WERI-Rb-1 (cell line): ENCODE results near the gene TMEM101.
"Not testable (repeated sequence)": the region's sequence is repeated elsewhere in the genome, so short reads cannot be mapped to it uniquely, and the experiment has no call there.

Experiments
- DNase-seq: peaks from one replicate; pipeline ENCODE4 v3.0.0-alpha.2; 2020
- H3K27ac ChIP-seq: fragments of 250-450 bp; sonication (Bioruptor Pico); 2 replicates; pipeline ENCODE4 v1.5.1; 2020; ENCODE audit warnings: mild to moderate bottlenecking, moderate library complexity
- H3K27me3 ChIP-seq: fragments of 250-450 bp; sonication (Bioruptor Pico); 2 replicates; pipeline ENCODE4 v1.5.1; 2021; ENCODE audit warnings: mild to moderate bottlenecking, low read depth, moderate library complexity; ENCODE audit not compliant: insufficient read depth, severe bottlenecking
- H3K36me3 ChIP-seq: fragments of 250-450 bp; sonication (Bioruptor Pico); 2 replicates; pipeline ENCODE4 v1.5.1; 2020; ENCODE audit warnings: mild to moderate bottlenecking, moderate library complexity
- H3K4me3 ChIP-seq: 2 replicates; pipeline ENCODE4 v1.5.1; 2011; ENCODE audit warnings: low read depth, mild to moderate bottlenecking, control low read depth, low read length
- H3K9me3 ChIP-seq: fragments of 250-450 bp; sonication (Bioruptor Pico); 2 replicates; pipeline ENCODE4 v1.5.1; 2021; ENCODE audit warnings: mild to moderate bottlenecking, moderate library complexity; ENCODE audit not compliant: severe bottlenecking
- CTCF ChIP-seq: IDR thresholded peaks from 2 replicates; pipeline ENCODE4 v1.5.1; 2011; ENCODE audit warnings: low read depth, mild to moderate bottlenecking, control low read depth, inconsistent platforms, low read length

The TMEM101 gene

DNA sequence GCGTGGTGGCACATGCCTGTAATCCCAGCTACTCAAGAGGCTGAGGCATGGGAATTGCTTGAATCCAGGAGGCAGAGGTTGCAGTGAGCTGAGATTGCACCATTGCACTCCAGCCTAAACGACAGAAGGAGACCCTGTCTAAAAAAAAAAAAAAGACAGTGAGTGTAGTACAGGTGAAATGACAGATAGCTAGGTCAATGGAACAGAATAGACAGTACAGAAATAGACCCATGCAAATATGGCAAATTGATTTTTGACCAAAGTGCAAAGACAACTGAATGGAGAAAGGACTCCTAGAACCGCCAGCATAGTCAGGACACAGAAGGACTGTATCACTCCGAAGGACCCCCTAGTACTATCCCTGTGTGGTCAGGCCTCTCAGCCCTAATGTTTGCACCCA, 44.4 kb downstream of the TMEM101 start:
- Histone ChIP-seq H3K36me3 (no peaks in the 10 kb centered on the region), H3K9me3 (peaks cover 2% of the 10 kb centered on the region), H3K27ac (no peak overlapping the region), H3K27me3 (no peaks in the 10 kb centered on the region), H3K4me3 (no peak overlapping the region)
- DNase-seq = no peak
- no peak for TF ChIP-seq CTCF

GRCh38 chr17:43967251-43967875, 47.4 kb downstream of the TMEM101 start:
- no peak for TF ChIP-seq CTCF
- H3K4me3 ChIP-seq = no peak overlapping the region
- no peak for DNase-seq

DNA sequence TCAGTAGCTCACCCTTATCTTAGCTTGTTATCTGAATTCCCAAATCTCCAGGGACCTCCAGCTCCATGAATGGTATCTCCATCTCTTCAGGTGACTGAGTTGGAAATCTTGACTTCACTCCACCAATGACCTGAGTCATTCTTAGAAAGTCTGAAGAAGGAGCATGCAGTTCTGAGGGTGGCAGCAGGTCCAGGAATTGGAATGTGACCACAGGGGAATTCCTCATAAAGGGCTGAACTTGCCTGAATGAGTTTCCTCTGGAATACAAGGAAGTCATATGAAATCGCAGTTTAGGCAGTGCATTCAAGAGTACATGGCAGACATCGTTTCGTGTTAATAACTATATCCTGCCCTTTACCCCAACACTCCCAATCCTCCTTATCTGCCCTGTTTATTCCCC, 48.5 kb downstream of the TMEM101 start:
- H3K27me3 ChIP-seq = no peaks in the 10 kb centered on the region
- no peak overlapping the region for H3K27ac ChIP-seq
- H3K9me3 ChIP-seq = peaks cover 2% of the 10 kb centered on the region
- TF ChIP-seq CTCF = no peak
- no peak overlapping the region for H3K4me3 ChIP-seq
- no peak for DNase-seq
- no peaks in the 10 kb centered on the region for H3K36me3 ChIP-seq

More at GRCh38 chr17:43967251-43967875, 47.4 kb downstream of the TMEM101 start:
- peaks cover 2% of the 10 kb centered on the region for H3K9me3 ChIP-seq
- H3K27ac ChIP-seq = no peak overlapping the region
- H3K27me3 ChIP-seq = no peaks in the 10 kb centered on the region
- H3K36me3 ChIP-seq = no peaks in the 10 kb centered on the region

GRCh38 chr17:43962479-43962878, 52.3 kb downstream of the TMEM101 start:
- TF ChIP-seq CTCF = no peak
- Histone ChIP-seq H3K27me3 (no peaks in the 10 kb centered on the region), H3K9me3 (no peaks in the 10 kb centered on the region), H3K36me3 (no peaks in the 10 kb centered on the region), H3K4me3 (no peak overlapping the region), H3K27ac (no peak overlapping the region)
- no peak for DNase-seq

DNA sequence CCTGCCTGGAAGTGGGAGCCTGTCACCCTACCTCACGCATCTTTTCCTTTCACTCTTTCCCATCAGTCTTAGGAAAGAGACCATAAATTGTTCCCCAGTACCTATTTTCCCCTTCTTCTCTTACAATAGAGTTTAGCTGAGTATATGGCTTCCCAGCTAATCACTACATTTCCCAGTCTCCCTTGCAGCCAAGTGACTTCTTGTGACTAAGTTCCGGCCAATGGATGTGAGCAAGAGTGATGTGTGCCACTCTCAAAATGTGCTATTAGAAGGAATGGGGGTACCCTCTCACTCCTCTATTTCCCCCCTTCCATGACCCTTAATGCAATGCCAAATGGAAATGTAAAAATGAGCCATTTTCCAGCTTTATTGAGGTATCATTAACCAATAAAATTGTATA, 52.8 kb downstream of the TMEM101 start:
- Histone ChIP-seq H3K27me3 (no peaks in the 10 kb centered on the region), H3K27ac (no peak overlapping the region), H3K36me3 (no peaks in the 10 kb centered on the region), H3K4me3 (no peak overlapping the region), H3K9me3 (no peaks in the 10 kb centered on the region)
- DNase-seq = no peak
- no peak for TF ChIP-seq CTCF

- not testable (repeated sequence) for H3K9me3 ChIP-seq, H3K4me3 ChIP-seq, DNase-seq, H3K27ac ChIP-seq, H3K27me3 ChIP-seq, H3K36me3 ChIP-seq
Observed at GRCh38 chr17:43961292-43961691, 53.5 kb downstream of the TMEM101 start.
